ENCODE measurements around the gene CDC5L.
"Not testable (repeated sequence)": the region's sequence is repeated elsewhere in the genome, so short reads cannot be mapped to it uniquely, and the experiment has no call there.

CDC5L gene

GRCh38 chr6:44422531-44422930 is 35.0 kb downstream of the CDC5L start:
- peak; percentile 19 to 84 (median 42) for DNase-seq

GRCh38 chr6:44423306-44423705 is 35.8 kb downstream of the CDC5L start:
- DNase-seq, result no peak

GRCh38 chr6:44425951-44426350 is 38.4 kb downstream of the CDC5L start:
- DNase-seq, result no peak

- DNase-seq, result no peak
Observed at GRCh38 chr6:44428682-44429081, 41.2 kb downstream of the CDC5L start.

- no peak for DNase-seq
Observed at GRCh38 chr6:44430326-44430725, 42.8 kb downstream of the CDC5L start.

GRCh38 chr6:44431118-44431725 is 43.7 kb downstream of the CDC5L start:
- peak; percentile 3 to 63 (median 21) for DNase-seq

DNA sequence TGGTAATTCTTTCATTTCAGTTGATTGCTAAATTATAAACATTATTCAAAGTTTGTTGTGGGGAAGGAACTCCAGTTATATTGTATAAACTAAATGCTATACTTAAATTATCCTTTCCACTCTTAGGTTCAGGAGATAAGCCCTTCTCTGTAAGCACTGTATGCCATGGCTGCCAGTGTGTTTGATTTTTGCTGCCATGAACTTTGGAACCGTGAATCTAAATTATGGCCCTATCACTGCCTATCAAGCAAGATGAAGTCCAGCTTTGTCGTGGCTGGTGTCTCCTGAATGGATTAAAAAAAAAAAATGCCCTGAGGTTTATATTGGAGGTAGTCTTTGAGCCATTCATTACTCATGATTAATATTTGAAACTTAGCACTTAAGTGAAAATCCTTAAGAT is 44.7 kb downstream of the CDC5L start:
- DNase-seq, result no peak

- DNase-seq, result no peak
Observed at GRCh38 chr6:44432726-44433125, 45.2 kb downstream of the CDC5L start.

DNA sequence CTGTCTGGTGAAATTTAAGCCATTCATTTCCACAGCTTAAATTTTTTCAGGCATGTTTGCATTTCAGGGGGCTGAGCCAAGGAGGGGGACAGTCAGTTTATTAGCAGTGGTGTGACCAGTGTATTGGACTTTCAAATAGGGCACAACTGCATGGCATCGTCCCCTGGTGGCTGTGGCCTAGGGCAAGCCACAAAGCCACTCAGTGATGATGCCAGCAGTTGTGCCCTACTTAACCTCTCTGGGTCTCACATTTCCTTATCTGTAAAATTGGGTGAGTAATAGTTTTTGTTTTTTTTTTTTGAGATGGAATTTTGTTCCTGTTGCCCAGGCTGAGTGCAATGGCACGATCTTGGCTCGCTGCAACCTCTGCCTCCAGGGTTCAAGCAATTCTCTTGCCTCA is 48.0 kb downstream of the CDC5L start:
- no peak for DNase-seq

GRCh38 chr6:44438827-44439226 is 51.3 kb downstream of the CDC5L start:
- no peak for DNase-seq

GRCh38 chr6:44439270-44440045 is 52.0 kb downstream of the CDC5L start:
- no peak for DNase-seq

- no peak for DNase-seq
Observed at GRCh38 chr6:44441091-44441855, 53.8 kb downstream of the CDC5L start.

DNA sequence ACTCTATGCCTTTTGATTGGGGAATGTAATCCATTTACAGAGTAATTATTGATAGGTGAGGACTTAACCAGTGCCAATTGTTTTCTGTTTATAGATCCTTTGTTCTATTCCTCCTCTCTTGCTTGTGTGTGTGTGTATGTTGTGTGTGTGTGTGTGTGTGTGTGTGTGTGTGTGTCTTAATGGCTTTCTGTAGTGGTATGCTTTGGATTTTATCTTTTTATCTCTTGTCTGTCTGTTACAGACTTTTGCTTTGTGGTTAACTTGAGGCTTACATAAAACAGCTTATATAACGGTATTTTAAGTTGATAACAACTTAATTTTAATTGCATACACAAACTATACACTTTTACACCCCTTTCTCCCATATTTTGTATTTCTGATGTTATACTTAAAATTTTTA is 54.7 kb downstream of the CDC5L start:
- no peak for DNase-seq

- DNase-seq, result no peak
Observed at GRCh38 chr6:44442833-44443444, 55.4 kb downstream of the CDC5L start.

GRCh38 chr6:44444853-44445252 is 57.3 kb downstream of the CDC5L start:
- DNase-seq, result no peak

- DNase-seq, result peak in 1 of 3 experiments; percentile 17
Observed at GRCh38 chr6:44446626-44447300, 59.3 kb downstream of the CDC5L start.

DNA sequence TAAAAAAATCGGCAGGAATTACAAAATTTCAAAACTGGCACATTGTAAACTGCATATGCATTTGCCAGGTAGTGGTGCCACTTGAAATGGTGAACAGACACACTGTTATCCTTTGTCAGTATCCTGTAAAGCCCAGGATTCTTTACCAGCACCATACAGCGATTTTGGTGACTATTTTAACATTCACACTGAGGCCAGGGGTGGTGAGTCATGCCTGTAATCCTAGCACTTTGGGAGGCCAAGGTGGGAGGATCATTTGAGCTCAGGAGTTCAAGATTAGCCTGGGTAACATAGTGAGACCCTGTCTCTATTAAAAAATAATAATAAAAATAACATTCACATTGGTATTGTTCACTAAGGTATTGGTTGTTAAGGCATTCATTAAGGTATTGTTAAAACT is 61.7 kb downstream of the CDC5L start:
- not testable (repeated sequence) for DNase-seq

GRCh38 chr6:44451803-44452695 is 64.5 kb downstream of the CDC5L start:
- no peak for DNase-seq

DNA sequence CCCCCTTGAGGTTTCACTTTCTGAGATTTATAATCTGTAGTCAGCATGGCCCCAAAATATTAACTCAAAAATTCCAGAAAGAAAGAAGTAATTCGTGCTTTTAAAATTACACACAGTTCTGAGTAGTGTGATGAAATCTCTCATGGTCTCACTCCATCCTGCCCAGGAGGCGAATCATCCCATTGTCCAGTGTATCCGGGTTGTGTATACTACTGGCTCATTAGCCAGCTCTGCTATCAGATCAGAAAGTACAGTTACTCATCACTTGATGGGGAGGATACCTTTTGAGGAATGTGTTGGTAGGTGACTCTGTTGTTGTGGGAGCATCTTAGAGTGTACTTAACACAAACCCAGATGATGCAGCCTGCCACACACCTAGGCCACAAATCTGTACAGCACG is 65.2 kb downstream of the CDC5L start:
- no peak for DNase-seq

- DNase-seq, result no peak
Observed at GRCh38 chr6:44453146-44453545, 65.6 kb downstream of the CDC5L start.

DNA sequence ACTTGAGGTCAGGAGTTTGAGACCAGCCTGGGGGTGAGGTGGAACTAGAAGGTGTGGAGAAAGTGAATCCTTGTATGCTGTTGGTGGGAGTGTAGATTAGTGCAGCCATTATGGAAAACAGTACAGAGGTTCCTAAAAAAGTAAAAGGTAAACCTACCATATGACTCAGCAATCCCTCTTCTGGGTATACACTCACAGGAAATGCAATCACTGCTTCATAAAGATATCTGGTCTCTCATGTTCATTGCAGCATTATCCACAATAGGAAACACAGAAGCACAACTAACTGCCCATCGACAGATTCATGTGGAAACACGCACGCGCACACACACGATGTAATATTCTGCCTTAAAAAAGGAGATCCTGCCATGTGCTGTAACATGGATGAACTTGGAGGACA is 66.7 kb downstream of the CDC5L start:
- DNase-seq, result no peak

All from NCI-H1417 (cell line).